Hippocampal formation (tissue), 2 donors: Measurements from ENCODE around the gene THEM4.
"Not testable (repeated sequence)": the region's sequence is repeated elsewhere in the genome, so short reads cannot be mapped to it uniquely, and the experiment has no call there.

ENCODE experiments used
- DNase-seq, 2 donors: peaks; one replicate each; lab custom pipeline; 2025; lab: John Stamatoyannopoulos, UW

Gene THEM4

DNA sequence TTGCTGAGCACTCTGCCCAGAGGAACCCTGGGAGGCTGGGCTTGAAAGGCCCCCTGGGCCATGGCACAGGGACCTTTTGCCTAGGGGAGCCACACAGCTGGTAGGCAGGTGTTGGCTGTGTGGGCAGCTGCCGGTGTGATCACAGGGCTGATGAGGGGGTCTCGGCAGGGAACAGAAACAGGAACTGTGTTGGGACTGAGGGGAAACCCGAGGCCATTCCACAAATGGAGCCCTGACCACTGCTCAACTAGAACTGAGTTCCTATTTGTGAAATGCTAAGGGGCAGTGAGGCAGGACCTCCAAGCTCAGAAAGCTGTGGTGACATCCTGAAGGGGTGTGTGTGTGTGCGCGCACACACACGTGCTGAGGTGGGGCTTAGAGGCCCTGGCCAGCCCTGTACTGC is 49.4 kb downstream of the THEM4 start:
- no peak for DNase-seq

DNA sequence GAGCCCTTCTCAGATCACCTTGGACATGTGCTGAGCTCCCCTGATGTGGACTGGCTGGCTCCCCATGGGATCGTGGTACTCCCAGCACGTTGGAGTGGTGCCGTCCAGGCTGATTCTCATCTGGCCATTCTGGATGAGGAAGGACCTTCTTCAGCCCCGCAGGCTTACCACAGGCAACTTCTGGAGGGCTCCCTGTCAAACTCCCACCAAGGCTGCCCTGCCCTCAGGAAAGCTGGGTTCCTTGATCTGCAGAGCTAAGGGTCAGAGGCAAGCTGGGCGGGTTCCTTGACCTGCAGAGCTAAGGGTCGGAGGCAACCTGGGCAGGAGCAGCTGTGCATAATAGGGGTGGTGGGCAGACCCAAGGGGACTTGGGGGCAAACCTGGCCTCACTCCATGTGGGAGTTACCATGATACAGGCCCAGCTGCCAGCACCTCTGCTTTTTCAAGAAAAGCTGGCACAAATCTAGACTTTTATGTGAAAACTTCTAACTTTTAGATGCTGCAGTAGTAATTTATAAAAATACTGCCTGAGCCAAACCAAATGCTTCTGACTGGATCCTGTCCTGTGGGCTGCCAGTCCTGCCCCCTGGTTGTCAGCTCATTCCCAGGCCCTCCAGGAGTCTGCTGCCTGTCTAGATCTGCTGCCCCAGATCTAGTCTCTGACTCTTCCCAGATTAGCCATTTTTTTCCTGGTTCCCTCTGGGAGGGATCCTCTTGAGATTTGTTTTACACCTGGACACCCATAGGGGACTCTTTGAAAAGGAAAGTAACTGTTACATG is 50.2 kb downstream of the THEM4 start:
- no peak for DNase-seq

DNA sequence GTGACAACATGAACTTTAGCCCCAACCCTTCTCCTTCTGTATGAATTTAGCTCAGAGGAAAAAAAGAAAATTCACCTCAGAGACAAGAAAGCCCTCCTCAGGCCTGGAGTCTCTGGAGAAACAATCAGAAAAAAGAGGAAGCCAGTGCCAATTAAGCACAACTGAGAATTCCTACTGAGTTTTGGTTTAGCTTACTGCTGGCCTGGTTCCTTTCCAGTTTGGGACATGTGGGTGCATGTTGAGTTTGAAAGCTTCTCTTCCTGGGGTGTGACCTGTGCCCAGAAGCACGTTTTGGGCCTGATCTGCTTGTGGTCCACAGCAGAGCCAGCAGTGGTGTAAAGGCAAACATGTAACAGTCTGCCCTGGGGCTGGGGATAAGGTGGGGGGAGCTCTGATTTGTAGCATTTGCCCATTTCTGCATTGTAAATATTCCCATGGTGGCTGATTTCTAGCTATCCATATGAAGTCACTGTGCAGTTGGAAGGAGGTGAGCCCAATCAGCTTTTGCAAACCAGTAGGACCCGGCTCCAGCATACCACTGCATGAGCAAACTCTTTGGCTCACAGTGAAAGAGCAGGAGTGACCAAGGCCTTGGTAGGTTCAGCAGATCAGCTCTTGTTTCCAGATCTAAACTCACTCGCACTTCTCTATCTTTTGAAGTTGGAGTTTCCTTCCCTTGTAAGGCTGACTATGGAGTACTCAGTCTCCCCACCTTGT is 51.1 kb downstream of the THEM4 start:
- no peak for DNase-seq

DNA sequence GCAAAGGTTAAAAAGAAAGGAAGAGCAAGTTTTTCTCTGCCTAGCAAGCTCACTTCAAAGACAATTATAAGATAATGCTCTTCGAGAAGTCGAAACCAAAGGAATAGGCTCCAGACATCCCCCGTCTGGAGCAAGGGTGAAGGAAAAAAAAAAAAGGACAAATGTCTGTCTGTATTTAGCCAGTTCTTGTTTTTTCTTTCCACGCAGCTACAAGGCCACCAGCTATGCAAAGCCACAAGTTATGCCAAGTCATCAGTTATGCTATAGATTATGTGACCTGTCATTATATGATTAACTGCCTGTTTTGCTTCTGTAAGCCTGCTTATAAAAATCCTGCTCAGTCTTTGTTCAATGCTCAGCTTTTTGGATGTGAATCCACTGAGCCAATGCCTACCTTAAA is 53.4 kb downstream of the THEM4 start:
- no peak for DNase-seq

DNA sequence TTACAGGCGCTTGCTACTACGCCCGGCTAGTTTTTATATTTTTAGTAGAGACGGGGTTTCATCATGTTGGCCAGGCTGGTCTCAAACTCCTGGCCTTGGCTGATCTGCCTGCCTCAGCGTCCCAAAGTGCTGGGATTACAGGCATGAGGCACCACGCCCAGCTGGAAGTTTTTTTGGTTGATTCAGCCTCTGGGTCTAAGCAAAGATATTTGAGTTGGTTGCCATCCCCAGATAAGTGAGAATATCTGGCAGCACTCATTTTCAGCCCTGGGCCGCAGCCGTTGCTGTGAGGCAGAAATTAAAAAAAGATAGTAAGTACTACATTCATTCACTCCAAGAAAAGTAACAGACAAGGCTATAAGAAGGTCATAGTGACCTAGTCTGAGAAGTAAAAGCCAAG is 53.8 kb downstream of the THEM4 start:
- not testable (repeated sequence) for DNase-seq

DNA sequence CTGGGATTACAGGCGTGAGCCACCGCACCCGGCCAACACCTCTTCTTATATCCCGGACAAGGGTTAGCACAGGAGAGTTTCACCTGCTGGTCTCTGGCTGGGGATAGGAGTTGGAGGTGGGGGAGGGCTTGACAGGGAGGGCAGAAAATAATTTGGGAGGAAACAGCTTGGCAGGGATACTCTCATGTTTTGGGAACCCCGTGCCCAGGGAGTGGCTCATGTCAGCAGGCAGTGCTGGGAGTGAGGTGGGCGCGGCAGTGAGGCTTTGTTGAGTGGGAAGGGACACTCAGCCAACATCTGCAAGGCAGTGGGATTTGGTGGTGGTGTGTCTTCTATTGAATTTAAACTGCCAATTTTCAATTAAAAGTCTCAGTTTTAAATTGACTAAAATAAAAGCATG is 54.7 kb downstream of the THEM4 start:
- DNase-seq: no peak

DNA sequence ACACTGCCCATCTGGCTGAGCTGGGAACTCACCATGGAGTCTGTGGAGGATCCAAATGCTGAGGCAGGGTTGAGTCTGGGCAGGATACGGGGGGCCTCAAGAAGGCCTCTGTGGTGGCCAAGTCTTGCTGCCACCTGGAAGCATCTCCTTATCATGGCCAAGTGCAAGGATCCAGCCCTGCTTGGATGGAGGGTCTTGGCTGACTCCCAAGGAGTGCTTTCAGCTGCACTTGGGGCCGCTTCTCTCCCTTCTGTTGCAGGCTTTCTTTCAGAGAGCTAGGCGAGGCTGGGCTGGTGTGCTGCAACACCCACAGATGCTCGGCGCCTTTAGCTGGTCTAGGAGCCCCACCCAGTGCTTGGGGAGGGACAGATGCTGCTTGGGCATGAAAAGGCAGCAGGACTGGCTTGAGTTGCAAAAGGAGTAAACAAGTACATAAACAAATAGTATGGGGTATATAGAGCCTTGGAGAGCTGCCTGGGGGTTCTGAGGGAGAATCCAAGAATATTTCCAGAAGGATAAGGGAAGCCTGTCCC is 55.8 kb downstream of the THEM4 start, which contains the start of gene THEM5:
TSS of gene THEM5 (minus strand) at position 302 of the 533 bp plus-strand sequence. CDS start at position 155, 147 bp downstream.
- DNase-seq: no peak

DNA sequence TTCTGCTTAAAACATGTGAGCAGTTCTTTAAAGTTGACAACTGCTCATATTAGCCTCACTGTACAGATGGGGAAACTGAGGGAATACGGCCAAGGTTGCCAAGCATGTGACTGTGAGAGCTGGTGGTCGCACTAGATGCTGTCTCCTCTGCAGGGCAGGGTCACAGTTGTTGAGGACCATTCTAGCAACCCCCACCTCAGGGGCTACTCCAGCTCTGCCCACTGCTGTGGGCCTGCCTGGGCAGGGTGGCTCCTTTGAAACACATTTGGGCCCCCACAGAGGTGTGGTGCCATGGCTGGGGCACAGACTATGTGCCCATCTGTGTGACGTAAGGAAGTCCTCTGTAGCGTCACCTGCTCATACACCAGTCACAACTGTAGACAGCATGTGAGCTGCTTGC is 56.6 kb downstream of the THEM4 start:
- DNase-seq: no peak

DNA sequence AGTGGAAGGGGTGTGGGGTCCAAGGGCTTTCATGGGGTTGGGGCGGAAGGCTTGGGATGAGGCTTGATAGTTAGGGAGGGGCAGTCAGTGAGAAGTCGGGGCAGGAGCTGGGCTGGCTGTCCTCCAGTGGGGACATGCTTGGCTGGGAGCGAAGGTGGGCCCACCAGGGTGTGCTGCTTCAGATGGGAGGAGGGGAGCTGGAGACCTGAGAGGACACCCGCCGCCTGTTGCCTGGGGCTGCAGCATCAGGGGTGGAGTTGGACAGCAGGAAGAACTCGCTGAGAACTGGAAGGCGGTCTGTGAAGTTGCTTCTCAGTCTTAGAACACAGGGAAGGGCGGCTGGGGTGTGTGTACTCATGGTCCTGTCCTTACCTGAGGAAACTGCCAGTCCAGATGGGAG is 57.4 kb downstream of the THEM4 start:
- DNase-seq: no peak

DNA sequence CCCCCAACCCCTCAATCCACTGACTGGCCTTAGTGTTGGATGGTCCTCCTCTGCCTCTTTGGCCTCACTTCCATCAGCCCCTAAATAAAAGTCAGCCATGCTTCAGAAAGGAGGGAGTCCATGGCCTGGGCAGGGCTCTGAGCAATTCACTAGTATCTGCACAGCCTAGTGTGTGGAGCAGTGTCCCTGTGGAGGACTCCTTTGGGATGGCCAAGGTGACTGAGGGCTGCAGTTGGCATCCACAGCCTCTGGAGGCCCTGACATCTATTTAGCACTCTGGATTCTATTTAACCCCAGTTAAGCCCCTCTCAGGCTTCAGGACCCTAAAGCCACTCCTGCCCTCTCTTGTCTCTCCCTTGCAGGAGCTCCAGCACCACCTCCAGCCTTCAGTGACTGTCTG is 59.4 kb downstream of the THEM4 start:
- DNase-seq: no peak

DNA sequence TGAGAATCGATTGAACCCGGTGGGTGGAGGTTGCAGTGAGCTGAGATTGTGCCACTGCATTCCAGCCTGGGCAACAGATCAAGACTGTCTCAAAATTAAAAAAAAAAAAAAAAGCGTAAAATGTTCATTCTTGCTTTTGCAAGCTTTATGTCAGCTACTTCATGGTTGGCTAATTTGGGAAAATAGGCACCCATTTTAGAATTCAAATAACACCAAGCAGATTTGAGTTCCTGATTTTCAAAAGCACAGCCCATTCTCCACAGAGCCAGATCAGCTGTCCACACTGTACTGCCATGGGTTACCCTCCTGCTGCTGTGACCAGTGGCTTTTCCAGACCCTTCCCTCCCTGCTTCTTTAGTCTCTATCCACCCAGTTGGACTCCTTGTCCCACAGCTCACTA is 60.2 kb downstream of the THEM4 start:
- DNase-seq: no peak

DNA sequence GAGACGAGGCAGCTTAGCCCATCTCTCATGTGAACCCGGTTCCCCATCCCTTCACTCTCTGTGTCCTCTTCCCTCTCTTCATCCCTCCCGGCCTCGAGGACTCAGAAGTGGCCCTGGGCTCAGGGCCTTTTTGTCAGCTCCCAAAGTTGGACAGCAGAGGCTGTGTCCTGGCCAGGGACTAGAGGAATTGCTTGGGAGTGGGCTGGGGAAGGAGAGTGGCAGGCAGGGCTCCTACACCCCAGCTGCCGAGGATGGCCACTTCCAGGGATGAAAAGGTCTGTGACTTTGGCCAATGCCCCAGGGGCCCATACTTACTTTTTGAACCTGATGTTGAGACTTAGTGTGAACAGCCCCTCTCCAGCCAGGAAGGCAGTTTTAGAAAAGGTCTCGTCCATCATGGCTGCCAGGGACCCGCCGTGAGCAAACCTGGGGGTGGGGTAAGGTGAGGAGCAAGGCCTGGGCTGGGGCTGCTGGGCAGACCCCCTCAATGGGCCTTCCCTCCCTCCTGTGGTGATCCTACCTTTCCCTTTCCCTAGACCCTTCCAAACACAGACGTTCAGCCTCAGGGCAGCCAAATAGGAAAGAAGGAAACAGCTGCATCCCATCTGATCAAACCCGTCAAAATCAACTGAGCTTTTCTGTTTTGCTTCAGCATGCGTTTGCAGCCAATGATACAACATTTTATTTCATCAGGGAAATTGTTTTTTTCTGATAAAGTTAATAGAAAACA is 61.3 kb downstream of the THEM4 start:
- DNase-seq: no peak

DNA sequence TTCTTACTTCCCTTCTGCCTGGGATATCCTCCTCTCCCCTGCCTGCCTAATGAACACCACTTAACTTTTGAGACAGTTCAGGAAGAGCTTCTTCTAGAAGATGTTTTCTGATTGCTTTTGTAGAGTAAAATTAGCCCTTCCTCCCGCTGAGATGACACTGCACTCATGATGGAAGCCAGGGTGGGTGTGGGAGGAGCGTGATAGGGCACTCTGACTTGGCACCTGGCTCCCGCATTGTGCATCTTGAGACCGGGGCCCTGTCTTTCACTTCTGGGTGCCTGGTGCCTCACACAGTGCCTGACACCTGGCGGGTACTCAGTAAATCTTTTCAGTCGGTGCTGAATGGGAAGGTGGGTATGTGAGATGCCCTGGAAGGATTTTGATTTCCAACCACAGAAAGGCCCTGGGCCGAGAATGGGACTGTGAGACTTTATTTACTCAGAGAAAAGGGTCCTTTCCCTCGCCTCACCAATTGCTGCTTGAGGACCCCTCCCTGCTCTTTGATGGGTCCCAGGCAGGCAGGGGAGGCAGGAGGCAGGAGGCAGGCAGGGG is 62.5 kb downstream of the THEM4 start:
- DNase-seq: no peak

DNA sequence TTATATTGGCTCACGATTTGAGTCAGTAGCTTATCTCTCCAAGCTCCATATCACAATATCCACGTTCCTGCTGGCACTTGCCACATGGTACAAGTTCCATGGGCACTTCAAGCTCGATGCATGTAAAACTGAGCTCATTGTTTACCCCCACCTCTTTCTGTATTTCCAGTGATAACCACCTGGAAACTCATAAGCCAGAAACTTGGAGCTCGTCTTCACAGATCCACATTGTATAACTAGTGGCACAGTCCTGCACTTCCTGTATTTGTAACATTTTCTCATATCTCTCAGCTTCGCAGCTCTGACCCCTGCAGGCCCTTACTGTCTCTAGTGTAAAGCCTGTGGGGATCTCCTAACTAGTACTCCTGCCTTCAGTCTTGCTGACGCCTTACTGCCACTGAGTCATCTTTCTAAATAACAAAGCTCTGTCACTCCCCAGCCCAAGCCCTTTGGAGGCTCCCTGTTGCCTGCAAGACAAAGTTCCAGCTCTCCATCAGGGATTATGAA is 63.2 kb downstream of the THEM4 start:
- DNase-seq: no peak

DNA sequence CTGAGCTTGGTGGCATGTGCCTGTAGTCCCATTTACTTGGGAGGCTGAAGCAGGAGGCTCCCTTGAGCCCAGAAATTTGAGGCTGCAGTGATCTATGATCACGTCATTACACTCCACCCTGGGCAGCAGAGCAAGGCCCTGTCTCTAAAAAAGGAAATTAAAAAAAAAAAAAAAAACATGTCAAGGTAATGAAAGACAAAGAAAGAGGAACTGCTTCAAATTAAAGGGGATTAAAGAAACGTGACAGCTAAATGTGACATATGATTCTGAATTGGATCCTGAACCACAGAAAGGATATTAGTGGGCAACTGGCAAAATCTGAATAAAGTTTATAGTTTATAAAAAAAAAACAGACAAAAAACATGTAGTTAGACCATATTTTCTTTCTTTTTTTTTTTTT is 65.9 kb downstream of the THEM4 start:
- DNase-seq: no peak

DNA sequence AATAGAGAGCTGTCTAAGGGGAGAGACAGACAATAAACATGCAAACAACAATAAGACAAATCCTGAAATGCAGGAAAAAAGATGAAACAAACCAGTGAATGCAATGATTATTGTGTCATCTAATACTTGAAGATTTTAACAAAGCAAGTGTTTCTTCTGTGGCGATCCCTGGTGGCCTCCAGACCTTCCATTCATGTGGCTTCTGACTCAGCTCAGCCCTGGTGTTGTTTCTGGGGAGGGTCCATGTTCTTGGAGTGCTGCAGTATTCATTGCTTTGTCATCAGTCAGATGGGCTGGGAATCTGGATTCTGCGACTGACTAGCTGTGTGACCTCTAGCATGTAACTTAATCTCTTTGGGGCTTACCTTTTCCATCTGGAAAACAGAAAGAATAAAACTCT is 68.2 kb downstream of the THEM4 start:
- DNase-seq: no peak

DNA sequence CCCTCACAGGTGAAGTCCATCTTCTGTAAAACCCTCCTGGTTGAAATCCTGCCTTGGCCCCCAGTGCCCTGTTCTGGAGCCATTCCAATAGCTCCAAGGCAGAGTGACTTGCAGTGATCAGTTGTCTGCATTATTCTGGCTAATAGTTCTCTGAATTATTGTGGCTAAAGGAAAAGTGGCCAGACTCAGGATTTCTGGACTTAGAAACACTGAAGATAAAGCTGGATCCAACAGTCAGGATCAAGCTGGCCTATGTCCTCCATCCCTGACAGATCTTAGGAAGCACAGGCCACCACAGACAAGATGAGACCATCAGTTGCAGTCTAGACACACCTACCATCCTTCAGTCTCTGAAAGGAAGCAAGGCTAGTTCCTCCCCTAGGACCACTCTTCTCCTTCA is 68.9 kb downstream of the THEM4 start:
- DNase-seq: no peak

DNA sequence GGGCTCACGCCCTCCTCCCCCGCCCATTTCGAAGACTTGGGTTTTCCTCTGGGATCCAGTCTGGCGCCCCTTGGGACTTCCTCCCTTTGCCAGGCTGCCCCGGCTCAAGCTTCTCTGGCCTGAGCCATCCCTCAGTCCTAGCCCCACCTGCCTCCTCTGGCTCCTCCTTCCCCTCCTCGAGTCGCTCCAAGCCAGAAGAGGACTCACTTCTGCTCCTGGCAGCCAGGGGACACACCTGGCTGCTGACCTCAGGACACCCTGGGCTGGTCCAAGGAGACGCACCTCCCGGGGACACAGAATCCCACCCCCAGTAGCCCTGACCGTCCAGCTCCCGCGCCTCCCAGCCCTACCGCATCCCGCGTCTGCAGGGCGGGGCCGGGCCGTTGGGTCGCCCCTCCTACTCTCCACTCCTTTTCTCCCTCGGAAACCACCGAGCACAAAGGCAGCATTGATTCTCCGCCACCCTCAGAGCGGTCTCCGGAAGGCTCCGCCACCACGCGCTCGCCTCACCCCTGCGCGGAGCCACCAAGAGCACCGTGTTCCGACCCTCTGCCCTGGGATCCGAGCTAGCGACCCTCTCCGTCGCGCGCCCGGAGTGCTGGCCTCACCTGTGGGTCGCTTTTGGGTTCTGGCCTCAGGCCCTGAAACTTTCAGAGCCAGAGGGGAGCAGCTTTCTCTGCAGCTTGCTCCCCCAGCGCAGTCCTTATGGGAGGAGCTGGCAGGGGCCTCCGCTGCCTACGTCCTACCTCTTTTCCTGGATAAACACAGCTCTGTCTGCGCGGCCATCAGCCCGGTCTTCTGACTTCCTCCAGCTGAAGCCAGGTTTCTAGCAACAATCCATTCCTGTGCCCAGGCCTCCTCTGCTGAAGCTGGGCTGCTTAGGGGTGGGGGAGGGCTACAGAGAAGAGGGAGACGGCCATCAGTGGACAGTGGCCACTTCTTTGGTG is 69.6 kb downstream of the THEM4 start, which contains the start of gene C2CD4D:
TSS of gene C2CD4D (minus strand) at position 364 of the 947 bp plus-strand sequence. CDS start 831 bp downstream, outside the sequence.
- peak; percentile 83 to 85 for DNase-seq

DNA sequence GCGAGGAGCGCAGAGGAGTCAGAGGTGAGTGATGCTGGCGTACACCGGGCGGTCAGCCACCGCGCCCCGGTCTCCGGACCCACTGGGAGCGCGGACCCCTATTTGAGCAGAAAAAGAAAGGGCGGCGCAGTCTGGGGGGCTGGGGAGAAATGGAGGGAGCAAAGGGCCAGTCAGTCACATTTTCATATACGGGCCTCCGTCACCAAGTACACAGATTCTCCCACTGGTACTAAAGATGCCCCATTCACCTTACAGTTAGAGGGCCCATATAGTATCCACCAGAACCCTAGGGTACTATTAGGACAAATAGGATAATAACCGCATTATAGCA is 70.3 kb downstream of the THEM4 start:
- DNase-seq: no peak

DNA sequence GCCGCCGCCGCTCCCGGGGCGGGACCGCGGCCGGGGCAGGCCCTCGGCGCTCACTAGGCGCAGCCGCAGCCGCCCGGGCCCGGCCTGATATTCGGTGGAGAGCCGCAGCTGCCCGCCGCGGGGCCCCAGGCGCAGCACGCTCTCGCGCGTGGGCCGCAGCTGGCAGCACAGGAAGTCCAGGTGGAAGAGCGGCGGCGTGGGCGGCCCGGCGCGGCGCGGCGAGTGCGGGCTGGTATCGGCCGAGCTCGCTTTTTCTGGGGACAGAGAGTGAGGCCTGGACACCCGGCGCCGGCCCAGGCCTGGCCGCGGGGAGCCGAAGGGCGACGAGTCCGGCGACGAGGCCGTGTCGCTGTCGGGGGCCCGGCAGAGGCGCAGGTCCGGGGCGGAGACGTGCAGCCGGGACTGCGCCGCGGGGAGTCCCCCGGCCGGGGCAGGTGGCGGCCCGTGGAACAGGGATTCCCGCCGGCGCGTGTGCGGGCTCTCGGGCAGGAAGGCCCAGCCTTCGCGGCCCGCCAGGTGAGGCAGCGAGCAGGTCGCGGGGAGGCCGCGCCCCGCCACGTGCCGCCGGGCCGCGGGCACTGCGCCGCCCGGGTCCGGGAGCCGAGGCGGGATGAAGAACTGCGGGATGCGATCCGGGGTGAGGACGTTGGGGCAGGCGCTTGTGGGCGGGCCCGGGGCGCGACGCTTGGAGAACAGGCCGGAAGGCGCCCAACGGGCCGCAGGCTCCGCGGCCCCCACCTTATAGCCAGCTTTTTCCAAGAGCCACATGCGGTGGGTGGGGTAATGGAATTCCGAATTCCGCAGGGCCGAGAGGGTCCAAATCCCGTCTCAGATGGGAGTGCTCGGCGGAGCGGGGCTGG is 70.9 kb downstream of the THEM4 start:
- no peak for DNase-seq
